ENCODE data around the gene SH2D6. TPM values are rescaled to one million over a fixed set of nuclear protein-coding genes. Genes with fewer than 3 reads are reported as not detected.

SH2D6 gene
- total and polyA plus RNA-seq, 5 experiments from 2014 or later: 1.3 to 2.2 TPM; not detected in 3

Other genes with a start within 250 kb of the SH2D6 start
- gene TGOLN2, start 90.7 kb upstream of the SH2D6 start, total RNA-seq: 100 to 1,000 TPM; 215 to 227 TPM
- gene TGOLN2, start 90.7 kb upstream of the SH2D6 start, polyA plus RNA-seq: 10 to 100 TPM; 55.6 to 80.0 (median 65.1) TPM
- 10 to 100 TPM; 21.3 to 25.6 TPM for gene RETSAT, start 64.2 kb upstream of the SH2D6 start, total RNA-seq
- gene RETSAT, start 64.2 kb upstream of the SH2D6 start, polyA plus RNA-seq: 10 to 100 TPM in 1 of 3 donors, 1 to 10 TPM in 2; 6.6 to 15.1 (median 9.9) TPM
- 10 to 100 TPM; 27.7 to 29.3 TPM for gene ELMOD3, start 63.9 kb upstream of the SH2D6 start, total RNA-seq
- gene ELMOD3, start 63.9 kb upstream of the SH2D6 start, polyA plus RNA-seq: 10 to 100 TPM in 2 of 3 donors, 1 to 10 TPM in 1; 6.3 to 14.5 (median 11.8) TPM
- gene CAPG, start 8.3 kb upstream of the SH2D6 start, total RNA-seq: 1 to 10 TPM; 5.7 to 8.0 TPM
- gene CAPG, start 8.3 kb upstream of the SH2D6 start, polyA plus RNA-seq: 10 to 100 TPM; 15.7 to 18.6 (median 16.8) TPM
- gene MAT2A, start 120.5 kb downstream of the SH2D6 start, total RNA-seq: 100 to 1,000 TPM; 192 to 205 TPM
- 100 to 1,000 TPM in 1 of 3 donors, 10 to 100 TPM in 2; 68.1 to 103 (median 73.0) TPM for gene MAT2A, start 120.5 kb downstream of the SH2D6 start, polyA plus RNA-seq
- 10 to 100 TPM; 30.9 to 35.8 TPM for gene GGCX, start 142.8 kb downstream of the SH2D6 start, total RNA-seq
- gene GGCX, start 142.8 kb downstream of the SH2D6 start, polyA plus RNA-seq: 10 to 100 TPM; 10.4 to 14.6 (median 14.0) TPM
- gene VAMP8, start 158.9 kb downstream of the SH2D6 start, total RNA-seq: 10 to 100 TPM; 71.4 to 73.9 TPM
- gene VAMP8, start 158.9 kb downstream of the SH2D6 start, polyA plus RNA-seq: 100 to 1,000 TPM; 321 to 405 (median 373) TPM
- gene VAMP5, start 165.7 kb downstream of the SH2D6 start, total RNA-seq: 10 to 100 TPM; 24.6 to 24.7 TPM
- 100 to 1,000 TPM; 135 to 143 (median 139) TPM for gene VAMP5, start 165.7 kb downstream of the SH2D6 start, polyA plus RNA-seq
- 10 to 100 TPM; 66.0 to 73.8 TPM for gene RNF181, start 177.0 kb downstream of the SH2D6 start, total RNA-seq
- gene RNF181, start 177.0 kb downstream of the SH2D6 start, polyA plus RNA-seq: 100 to 1,000 TPM; 165 to 206 (median 173) TPM
- 10 to 100 TPM; 14.1 to 15.9 TPM for gene TMEM150A, start 184.0 kb downstream of the SH2D6 start, total RNA-seq
- gene TMEM150A, start 184.0 kb downstream of the SH2D6 start, polyA plus RNA-seq: 10 to 100 TPM; 11.6 to 15.1 (median 13.8) TPM
- 10 to 100 TPM; 86.4 to 95.2 TPM for gene C2orf68, start 193.4 kb downstream of the SH2D6 start, total RNA-seq
- 10 to 100 TPM; 15.7 to 21.1 (median 20.4) TPM for gene C2orf68, start 193.4 kb downstream of the SH2D6 start, polyA plus RNA-seq
- gene USP39, start 197.5 kb downstream of the SH2D6 start, total RNA-seq: 10 to 100 TPM; 53.0 to 59.5 TPM
- gene USP39, start 197.5 kb downstream of the SH2D6 start, polyA plus RNA-seq: 10 to 100 TPM; 56.4 to 69.3 (median 57.9) TPM
- gene SFTPB, start 249.5 kb downstream of the SH2D6 start, total RNA-seq: not detected
- under 1 TPM in 1 of 3 donors, not detected in 2; 0.06 TPM for gene SFTPB, start 249.5 kb downstream of the SH2D6 start, polyA plus RNA-seq

All from naive thymus-derived CD8-positive, alpha-beta T cell (primary cell).